GM23248 (cell line): Measurements from ENCODE around the gene GFPT1. TPM values are rescaled to one million over a fixed set of nuclear protein-coding genes. Genes with fewer than 3 reads are reported as not detected.

Source experiments
- DNase-seq: peaks from one replicate; pipeline ENCODE4 v3.0.0-alpha.2; 2015
- H2AFZ ChIP-seq: fragments of 200-600 bp; sonication (generic); 2 replicates; pipeline ENCODE4 v1.6.1; 2016; ENCODE audit warnings: antibody characterized with exemption
- H3F3A ChIP-seq: fragments of 200-600 bp; sonication (generic); 2 replicates; pipeline ENCODE4 v1.6.1; 2016; ENCODE audit warnings: mild to moderate bottlenecking, antibody characterized with exemption, mixed run types; ENCODE audit not compliant: insufficient read depth
- H3K27ac ChIP-seq: fragments of 200-600 bp; sonication (generic); 2 replicates; pipeline ENCODE4 v1.5.1; 2016; ENCODE audit warnings: mild to moderate bottlenecking
- H3K27me3 ChIP-seq: fragments of 200-600 bp; sonication (generic); replicated peaks from 2 replicates; pipeline ENCODE4 v1.6.1; 2016; ENCODE audit warnings: mild to moderate bottlenecking; ENCODE audit not compliant: insufficient read depth
- H3K36me3 ChIP-seq: fragments of 200-600 bp; sonication (generic); 2 replicates; pipeline ENCODE4 v1.6.1; 2016; ENCODE audit warnings: low read depth, mild to moderate bottlenecking
- H3K4me1 ChIP-seq: fragments of 200-600 bp; sonication (generic); 2 replicates; pipeline ENCODE4 v1.6.1; 2016; ENCODE audit warnings: mild to moderate bottlenecking; ENCODE audit not compliant: insufficient read depth
- H3K4me2 ChIP-seq: fragments of 200-600 bp; sonication (generic); one replicate; pipeline ENCODE4 v1.6.1; 2016; ENCODE audit warnings: mild to moderate bottlenecking; ENCODE audit not compliant: unreplicated experiment
- H3K4me3 ChIP-seq: fragments of 200-600 bp; sonication (generic); 2 replicates; pipeline ENCODE4 v1.5.1; 2016; ENCODE audit warnings: mild to moderate bottlenecking
- H3K79me2 ChIP-seq: fragments of 200-600 bp; sonication (generic); 2 replicates; pipeline ENCODE4 v1.6.1; 2016; ENCODE audit warnings: mild to moderate bottlenecking; ENCODE audit not compliant: insufficient read depth
- H3K9ac ChIP-seq: fragments of 200-600 bp; sonication (generic); 2 replicates; pipeline ENCODE4 v1.6.1; 2016; ENCODE audit warnings: mild to moderate bottlenecking
- H3K9me2 ChIP-seq: fragments of 200-600 bp; sonication (generic); 2 replicates; pipeline ENCODE4 v1.6.1; 2016; ENCODE audit warnings: mixed run types, mild to moderate bottlenecking, moderate library complexity; ENCODE audit not compliant: insufficient read depth
- H3K9me3 ChIP-seq: fragments of 200-600 bp; sonication (generic); one replicate; pipeline ENCODE4 v1.6.1; 2017; ENCODE audit warnings: low read depth
- H4K20me1 ChIP-seq: fragments of 200-600 bp; sonication (generic); 2 replicates; pipeline ENCODE4 v1.6.0; 2016; ENCODE audit not compliant: insufficient read depth
- EZH2 ChIP-seq: fragments of 200-600 bp; sonication (generic); IDR thresholded peaks from 2 replicates; pipeline ENCODE4 v1.6.1; 2018; ENCODE audit warnings: antibody characterized with exemption, mild to moderate bottlenecking; ENCODE audit not compliant: insufficient read depth, poor library complexity, severe bottlenecking
- EZH2phosphoT487 ChIP-seq: fragments of 200-600 bp; sonication (generic); IDR thresholded peaks from 2 replicates; pipeline ENCODE4 v1.6.1; 2018; ENCODE audit warnings: antibody characterized with exemption, moderate library complexity, mild to moderate bottlenecking, low read depth; ENCODE audit not compliant: insufficient read depth
- WGBS, 2 experiments: methylation state at CpG; one replicate each; pipeline ENCODE4 v1.1.6; 2015 to 2017; ENCODE audit warnings: low lambda C conversion rate in 2 of 2, low coverage in 1 of 2; ENCODE audit errors: missing lambda C conversion rate in 2 of 2; 5-methylcytosine and 5-hydroxymethylcytosine counted together
- in situ Hi-C: fragments of 300-500 bp; cut with MboI; formaldehyde crosslinking; loops from 2 replicates; pipeline ENCODE4 v1.15.0; 2020
- polyA plus RNA-seq: library from polyadenylated mRNA; unstranded; fragments of >200 nt; fragmentation: Nextera tagmentation; extraction: Ambion mirVana; gene quantifications from 2 replicates; pipeline ENCODE4 v1.2.1, GENCODE V29; 2016
- total RNA-seq: library from RNA; depleted of rRNA; stranded (reverse); fragments of >200 nt; shearing (Covaris generic); gene quantifications from 2 replicates; pipeline ENCODE4 v1.2.3, GENCODE V29; 2014

The GFPT1 gene
- total and polyA plus RNA-seq, 2 experiments from 2014 or later, result 53.3 to 115 TPM

DNA sequence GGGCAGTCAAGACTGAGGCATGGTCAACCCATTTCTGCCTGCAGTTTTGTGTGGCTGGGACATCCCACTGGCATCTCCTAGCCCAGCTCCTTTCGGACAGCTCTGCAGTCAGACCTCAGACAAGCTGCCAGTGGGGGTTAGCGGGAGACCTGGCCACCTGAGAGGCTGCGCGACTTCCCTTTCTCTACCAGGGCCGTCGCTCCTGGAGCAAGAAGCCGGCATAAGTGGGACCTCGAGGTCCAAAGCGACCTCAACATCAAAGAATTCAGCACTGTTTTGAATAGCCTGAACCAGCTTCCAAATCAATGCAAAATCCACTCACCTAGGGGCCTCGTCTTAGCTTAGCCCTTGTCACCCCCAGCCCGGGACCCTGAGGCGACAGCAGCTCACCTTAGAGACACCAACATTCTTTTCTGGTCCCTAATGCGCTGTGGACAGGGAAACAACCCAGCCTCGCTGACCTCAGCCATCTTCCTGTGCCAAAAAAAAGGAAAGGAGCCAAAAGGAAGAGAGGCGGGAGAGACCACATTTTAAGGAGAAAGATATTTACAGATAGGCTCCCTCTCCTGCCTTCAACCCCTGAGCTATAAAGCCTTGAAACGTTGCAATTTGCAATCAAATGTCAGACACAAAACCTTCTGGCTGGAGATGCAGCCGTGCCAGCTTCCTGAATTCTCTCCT lies 81.2 kb downstream of the GFPT1 start:
- peaks cover 22% of the 10 kb centered on the region for H3F3A ChIP-seq
- 34 to 35% methylated on average over 17 of the region's 17 CpGs for WGBS, 2 experiments
- H3K4me2 ChIP-seq, result peak overlapping the region; percentile 83
- H3K27me3 ChIP-seq, result no peaks in the 10 kb centered on the region
- in situ Hi-C loops, result loop anchor here (10.0 kb wide), 1 partner anchor 291 kb away; the partner anchor contains the start of gene ANTXR1
- no peaks in the 10 kb centered on the region for H3K79me2 ChIP-seq
- no peak for DNase-seq
- no peaks in the 10 kb centered on the region for H4K20me1 ChIP-seq
- peaks cover 30% of the 10 kb centered on the region for H3K4me1 ChIP-seq
- H3K9ac ChIP-seq, result peak overlapping the region; percentile 90
- no peaks in the 10 kb centered on the region for H3K9me3 ChIP-seq
- no peaks in the 10 kb centered on the region for H3K9me2 ChIP-seq
- H3K27ac ChIP-seq, result peak overlapping the region; percentile 80
- TF ChIP-seq EZH2 (no peak), EZH2phosphoT487 (no peak)
- peak overlapping the region; percentile 73 for H3K4me3 ChIP-seq
- peak overlapping the region; percentile 61 for H2AFZ ChIP-seq
- no peaks in the 10 kb centered on the region for H3K36me3 ChIP-seq

DNA sequence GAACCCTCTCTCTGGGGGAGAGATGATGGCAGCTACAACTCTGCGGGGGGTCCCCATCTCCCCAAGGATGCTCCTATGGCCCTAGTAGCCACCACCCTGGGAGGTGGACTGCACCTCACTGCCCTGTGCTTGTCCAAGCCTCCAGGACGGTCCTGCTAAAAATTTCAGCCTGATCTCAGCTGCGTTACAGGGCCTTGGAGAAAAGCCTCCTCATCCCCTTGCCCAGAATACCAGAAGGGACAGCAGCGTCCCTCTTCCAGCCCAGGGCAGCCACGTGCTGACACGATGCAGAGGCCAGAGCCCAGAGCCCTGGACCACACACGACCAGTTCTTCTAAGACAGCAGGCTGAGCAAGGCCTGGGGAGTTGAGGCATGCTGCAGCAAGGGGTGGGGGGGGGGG lies 81.9 kb downstream of the GFPT1 start:
- Histone ChIP-seq H3K4me1 (peaks cover 23% of the 10 kb centered on the region), H3F3A (peaks cover 16% of the 10 kb centered on the region; the same call in 1 of the 2 replicates), H3K27ac (no peak overlapping the region), H4K20me1 (no peaks in the 10 kb centered on the region), H3K27me3 (no peaks in the 10 kb centered on the region), H2AFZ (no peak overlapping the region), H3K9me3 (no peaks in the 10 kb centered on the region), H3K9me2 (no peaks in the 10 kb centered on the region), H3K36me3 (no peaks in the 10 kb centered on the region), H3K79me2 (no peaks in the 10 kb centered on the region), H3K4me3 (no peak overlapping the region), H3K9ac (no peak overlapping the region), H3K4me2 (no peak overlapping the region)
- in situ Hi-C loops, result loop anchor here (10.0 kb wide), 1 partner anchor 290 kb away; the partner anchor contains the start of gene ANTXR1
- WGBS, 2 experiments, result 90% methylated on average over 7 of the region's 7 CpGs
- no peak for DNase-seq
- TF ChIP-seq EZH2phosphoT487, result no peak
- no peak for TF ChIP-seq EZH2

DNA sequence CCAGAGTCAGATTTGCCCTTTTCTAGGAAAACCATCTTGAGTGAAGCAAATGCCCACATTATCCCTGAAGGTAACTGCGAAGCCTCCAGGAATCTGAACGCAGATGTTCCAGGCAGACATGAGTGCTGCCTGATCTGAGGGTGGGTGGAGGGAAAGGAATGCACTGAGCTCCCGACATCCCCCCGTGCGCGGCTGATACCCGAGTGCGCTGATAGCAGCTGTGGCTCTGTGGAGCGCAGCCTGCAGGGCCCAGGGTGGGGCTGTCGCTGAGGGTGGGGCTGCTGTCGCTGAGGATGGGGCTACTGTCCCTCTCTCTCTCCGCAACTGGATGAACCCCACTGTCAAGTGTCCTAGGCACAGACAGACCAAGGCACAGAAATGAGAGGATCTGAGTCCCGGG lies 82.4 kb downstream of the GFPT1 start:
- H3K9ac ChIP-seq, result no peak overlapping the region
- no peaks in the 10 kb centered on the region for H3K27me3 ChIP-seq
- H3K9me3 ChIP-seq, result no peaks in the 10 kb centered on the region
- peaks cover 22% of the 10 kb centered on the region for H3K4me1 ChIP-seq
- no peak overlapping the region for H2AFZ ChIP-seq
- no peaks in the 10 kb centered on the region for H3K36me3 ChIP-seq
- TF ChIP-seq EZH2, result no peak
- TF ChIP-seq EZH2phosphoT487, result no peak
- in situ Hi-C loops, result loop anchor here (10.0 kb wide), 1 partner anchor 290 kb away; the partner anchor contains the start of gene ANTXR1
- H3K9me2 ChIP-seq, result no peaks in the 10 kb centered on the region
- 96 to 98% methylated on average over 12 to 13 of the region's 13 CpGs for WGBS, 2 experiments
- H3K4me2 ChIP-seq, result no peak overlapping the region
- H3K27ac ChIP-seq, result no peak overlapping the region
- H3K4me3 ChIP-seq, result no peak overlapping the region
- H3F3A ChIP-seq, result peaks cover 16% of the 10 kb centered on the region
- no peak for DNase-seq
- H3K79me2 ChIP-seq, result no peaks in the 10 kb centered on the region
- H4K20me1 ChIP-seq, result no peaks in the 10 kb centered on the region

DNA sequence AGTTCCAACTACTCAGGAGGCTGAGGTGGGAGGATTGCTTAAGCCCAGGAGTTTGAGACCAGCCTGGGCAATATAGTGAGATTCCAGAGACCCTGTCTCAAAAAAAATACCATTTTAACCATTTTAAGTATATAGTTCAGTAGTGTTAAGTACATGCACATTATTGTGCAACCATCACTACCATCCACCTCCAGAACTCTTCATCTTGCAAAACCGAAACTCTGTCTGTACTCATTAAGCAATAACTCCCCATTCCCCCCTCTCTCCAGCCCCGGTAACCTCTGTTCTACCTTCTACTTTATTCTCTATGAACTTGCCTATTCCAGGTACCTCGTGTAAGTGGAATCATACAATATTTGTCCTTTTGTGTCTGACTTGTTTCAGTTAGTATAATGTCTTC lies 86.4 kb downstream of the GFPT1 start:
- peaks cover 27% of the 10 kb centered on the region for H3K4me1 ChIP-seq
- H3K4me2 ChIP-seq, result no peak overlapping the region
- 91 to 94% methylated on average over 3 of the region's 3 CpGs for WGBS, 2 experiments
- H3K4me3 ChIP-seq, result no peak overlapping the region
- no peaks in the 10 kb centered on the region for H4K20me1 ChIP-seq
- H3K27me3 ChIP-seq, result no peaks in the 10 kb centered on the region
- no peak overlapping the region for H3K27ac ChIP-seq
- no peak for DNase-seq
- H3F3A ChIP-seq, result peaks cover 25% of the 10 kb centered on the region
- no peaks in the 10 kb centered on the region for H3K9me2 ChIP-seq
- H3K79me2 ChIP-seq, result no peaks in the 10 kb centered on the region
- no peaks in the 10 kb centered on the region for H3K9me3 ChIP-seq
- no peak for TF ChIP-seq EZH2
- no peak for TF ChIP-seq EZH2phosphoT487
- no peaks in the 10 kb centered on the region for H3K36me3 ChIP-seq
- no peak overlapping the region for H2AFZ ChIP-seq
- H3K9ac ChIP-seq, result no peak overlapping the region
- in situ Hi-C loops, result loop anchor here (10.0 kb wide), 1 partner anchor 286 kb away; the partner anchor contains the start of gene ANTXR1
